Skeletal muscle satellite cell (primary cell): ENCODE data around the gene ADD3.

Experiments
- H3K27me3 ChIP-seq: 2 replicates; pipeline ENCODE4 v1.7.0; 2013; ENCODE audit warnings: low read length; ENCODE audit not compliant: control insufficient read depth, insufficient read depth
- H3K36me3 ChIP-seq: 2 replicates; pipeline ENCODE4 v1.7.0; 2013; ENCODE audit warnings: mild to moderate bottlenecking, control low read depth, low read length; ENCODE audit not compliant: insufficient read depth
- H3K4me1 ChIP-seq: 2 replicates; pipeline ENCODE4 v1.7.0; 2013; ENCODE audit warnings: low read length; ENCODE audit not compliant: control insufficient read depth, insufficient read depth
- H3K4me2 ChIP-seq: 2 replicates; pipeline ENCODE4 v1.7.0; 2013; ENCODE audit warnings: mild to moderate bottlenecking, low read length
- H3K4me3 ChIP-seq: 2 replicates; pipeline ENCODE4 v1.7.0; 2013; ENCODE audit warnings: low read length
- H3K9ac ChIP-seq: 2 replicates; pipeline ENCODE4 v1.7.0; 2013; ENCODE audit warnings: mild to moderate bottlenecking, low read depth, low read length, moderate library complexity
- H3K9me3 ChIP-seq: replicated peaks from 2 replicates; pipeline ENCODE4 v1.7.0; 2013; ENCODE audit warnings: mild to moderate bottlenecking, control low read depth, low read length

Gene ADD3

GRCh38 chr10:110151467-110151866, 143.7 kb downstream of the ADD3 start:
- Histone ChIP-seq H3K4me2 (no peak overlapping the region), H3K36me3 (no peaks in the 10 kb centered on the region), H3K9me3 (no peaks in the 10 kb centered on the region), H3K9ac (no peak overlapping the region), H3K27me3 (peaks cover 19% of the 10 kb centered on the region), H3K4me1 (no peaks in the 10 kb centered on the region), H3K4me3 (no peak overlapping the region)

GRCh38 chr10:110151971-110152370, 144.2 kb downstream of the ADD3 start:
- no peak overlapping the region for H3K9ac ChIP-seq
- H3K4me1 ChIP-seq, result no peaks in the 10 kb centered on the region
- H3K27me3 ChIP-seq, result peaks cover 19% of the 10 kb centered on the region
- H3K4me3 ChIP-seq, result no peak overlapping the region
- H3K9me3 ChIP-seq, result no peaks in the 10 kb centered on the region
- H3K36me3 ChIP-seq, result no peaks in the 10 kb centered on the region
- H3K4me2 ChIP-seq, result no peak overlapping the region

- no peaks in the 10 kb centered on the region for H3K36me3 ChIP-seq
- no peaks in the 10 kb centered on the region for H3K9me3 ChIP-seq
- H3K9ac ChIP-seq, result no peak overlapping the region
- no peak overlapping the region for H3K4me2 ChIP-seq
- H3K4me1 ChIP-seq, result no peaks in the 10 kb centered on the region
- H3K4me3 ChIP-seq, result no peak overlapping the region
- peaks cover 25% of the 10 kb centered on the region for H3K27me3 ChIP-seq
Measured at GRCh38 chr10:110153396-110153795, 145.6 kb downstream of the ADD3 start.

- Histone ChIP-seq H3K27me3 (peaks cover 34% of the 10 kb centered on the region), H3K36me3 (no peaks in the 10 kb centered on the region), H3K4me3 (no peak overlapping the region), H3K9me3 (no peaks in the 10 kb centered on the region), H3K9ac (no peak overlapping the region), H3K4me2 (no peak overlapping the region), H3K4me1 (no peaks in the 10 kb centered on the region)
Measured at GRCh38 chr10:110156046-110156445, 148.3 kb downstream of the ADD3 start.

GRCh38 chr10:110158051-110159005, 150.5 kb downstream of the ADD3 start:
- Histone ChIP-seq H3K27me3 (peaks cover 47% of the 10 kb centered on the region), H3K4me3 (no peak overlapping the region), H3K4me1 (no peaks in the 10 kb centered on the region), H3K9me3 (no peaks in the 10 kb centered on the region), H3K9ac (no peak overlapping the region), H3K4me2 (no peak overlapping the region), H3K36me3 (no peaks in the 10 kb centered on the region)

- H3K27me3 ChIP-seq, result peaks cover 57% of the 10 kb centered on the region
- no peak overlapping the region for H3K4me3 ChIP-seq
- H3K4me1 ChIP-seq, result no peaks in the 10 kb centered on the region
- no peaks in the 10 kb centered on the region for H3K9me3 ChIP-seq
- H3K9ac ChIP-seq, result no peak overlapping the region
- no peaks in the 10 kb centered on the region for H3K36me3 ChIP-seq
- H3K4me2 ChIP-seq, result no peak overlapping the region
Measured at GRCh38 chr10:110160081-110160480, 152.3 kb downstream of the ADD3 start.

- Histone ChIP-seq H3K4me2 (no peak overlapping the region), H3K4me1 (no peaks in the 10 kb centered on the region), H3K27me3 (peaks cover 60% of the 10 kb centered on the region), H3K9ac (no peak overlapping the region), H3K9me3 (no peaks in the 10 kb centered on the region), H3K4me3 (no peak overlapping the region), H3K36me3 (no peaks in the 10 kb centered on the region)
Measured at GRCh38 chr10:110160522-110160921, 152.7 kb downstream of the ADD3 start.

- Histone ChIP-seq H3K9ac (no peak overlapping the region), H3K27me3 (peaks cover 75% of the 10 kb centered on the region)
Measured at GRCh38 chr10:110162741-110163145, 155.0 kb downstream of the ADD3 start.

GRCh38 chr10:110163192-110163773, 155.5 kb downstream of the ADD3 start:
- no peaks in the 10 kb centered on the region for H3K36me3 ChIP-seq
- H3K4me2 ChIP-seq, result no peak overlapping the region
- no peak overlapping the region for H3K9ac ChIP-seq
- H3K4me3 ChIP-seq, result no peak overlapping the region
- H3K27me3 ChIP-seq, result peaks cover 76% of the 10 kb centered on the region
- H3K4me1 ChIP-seq, result no peaks in the 10 kb centered on the region
- no peaks in the 10 kb centered on the region for H3K9me3 ChIP-seq

More at GRCh38 chr10:110162741-110163145, 155.0 kb downstream of the ADD3 start:
- Histone ChIP-seq H3K4me1 (no peaks in the 10 kb centered on the region), H3K36me3 (no peaks in the 10 kb centered on the region), H3K9me3 (no peaks in the 10 kb centered on the region), H3K4me3 (no peak overlapping the region), H3K4me2 (no peak overlapping the region)

- no peaks in the 10 kb centered on the region for H3K9me3 ChIP-seq
- no peak overlapping the region for H3K9ac ChIP-seq
- no peaks in the 10 kb centered on the region for H3K4me1 ChIP-seq
- no peak overlapping the region for H3K4me2 ChIP-seq
- H3K4me3 ChIP-seq, result no peak overlapping the region
- peaks cover 76% of the 10 kb centered on the region for H3K27me3 ChIP-seq
- H3K36me3 ChIP-seq, result no peaks in the 10 kb centered on the region
Measured at GRCh38 chr10:110163841-110164240, 156.1 kb downstream of the ADD3 start.

GRCh38 chr10:110165239-110165638, 157.5 kb downstream of the ADD3 start:
- Histone ChIP-seq H3K27me3 (peaks cover 78% of the 10 kb centered on the region), H3K4me2 (no peak overlapping the region), H3K9ac (no peak overlapping the region), H3K4me1 (no peaks in the 10 kb centered on the region), H3K9me3 (no peaks in the 10 kb centered on the region), H3K36me3 (no peaks in the 10 kb centered on the region), H3K4me3 (no peak overlapping the region)
